SK-N-SH (cell line): Measurements from ENCODE around the gene FAM120B. TPM values are rescaled to one million over a fixed set of nuclear protein-coding genes. Genes with fewer than 3 reads are reported as not detected.

Experiments
- CTCF ChIA-PET: fragments of 300-600, 350-600 bp; formaldehyde crosslinking; extraction: SDS; loops from one replicate; lab custom pipeline; 2021; lab: Yijun Ruan, JAX
- POLR2A ChIA-PET: fragments of 350-600 bp; sonication (Branson Sonifier 250); formaldehyde crosslinking; extraction: SDS; loops from one replicate; lab custom pipeline; 2020; ENCODE audit warnings: antibody characterized with exemption, inconsistent platforms; lab: Yijun Ruan, JAX
- DNase-seq: peaks from one replicate; pipeline ENCODE4 v3.0.0; 2012
- H2AFZ ChIP-seq: fragments of 200-600 bp; sonication (generic); 2 replicates; pipeline ENCODE4 v1.8.1; 2016; ENCODE audit warnings: antibody characterized with exemption, mild to moderate bottlenecking, low read depth
- H3F3A ChIP-seq: fragments of 200-600 bp; sonication (generic); replicated peaks from 2 replicates; pipeline ENCODE3; 2016; ENCODE audit warnings: antibody characterized with exemption, mild to moderate bottlenecking; ENCODE audit not compliant: insufficient read depth
- H3K27ac ChIP-seq, 2 experiments: fragments of 200-500 bp in 1 of 2; fragments of 200-600 bp in 1 of 2; sonication (Bioruptor generic) in 1 of 2; sonication (generic), shearing (Covaris generic) in 1 of 2; 2 replicates each; pipeline versions ENCODE4 v1.5.1 to v1.6.1; 2014 to 2016; ENCODE audit warnings: low read depth in 2 of 2, inconsistent platforms in 1 of 2, low read length in 1 of 2, mild to moderate bottlenecking in 1 of 2, mixed read lengths in 1 of 2
- H3K27me3 ChIP-seq: fragments of 200-600 bp; sonication (generic), shearing (Covaris generic); 2 replicates; pipeline ENCODE4 v1.6.1; 2016; ENCODE audit warnings: mixed run types; ENCODE audit not compliant: insufficient read depth
- H3K36me3 ChIP-seq, 2 experiments: fragments of 200-500 bp in 1 of 2; fragments of 200-600 bp in 1 of 2; sonication (Bioruptor generic) in 1 of 2; sonication (generic) in 1 of 2; replicated peaks in 1 of 2; 2 replicates each; pipeline versions ENCODE3 to v1.5.1; 2014 to 2016; ENCODE audit warnings: low read length in 1 of 2, mild to moderate bottlenecking in 1 of 2; ENCODE audit not compliant: insufficient read depth in 2 of 2, control insufficient read depth in 1 of 2
- H3K4me1 ChIP-seq, 2 experiments: fragments of 200-500 bp in 1 of 2; fragments of 200-600 bp in 1 of 2; sonication (Bioruptor generic) in 1 of 2; sonication (generic), shearing (Covaris generic) in 1 of 2; 2 replicates each; pipeline versions ENCODE4 v1.5.1 to v1.6.1; 2014 to 2016; ENCODE audit warnings: low read depth in 1 of 2, low read length in 1 of 2, mixed run types in 1 of 2; ENCODE audit not compliant: insufficient read depth in 2 of 2, control insufficient read depth in 1 of 2
- H3K4me2 ChIP-seq: fragments of 200-600 bp; sonication (generic), shearing (Covaris generic); 2 replicates; pipeline ENCODE4 v1.6.1; 2017; ENCODE audit warnings: mixed run types
- H3K4me3 ChIP-seq, 2 experiments: fragments of 200-500 bp in 1 of 2; fragments of 200-600 bp in 1 of 2; sonication (Bioruptor generic) in 1 of 2; sonication (generic), shearing (Covaris generic) in 1 of 2; 2 replicates each; pipeline versions ENCODE4 v1.5.1 to v1.8.1; 2014 to 2016; ENCODE audit warnings: low read depth in 2 of 2, inconsistent platforms in 1 of 2, low read length in 1 of 2, mild to moderate bottlenecking in 1 of 2, mixed read lengths in 1 of 2, moderate library complexity in 1 of 2
- H3K79me2 ChIP-seq: fragments of 200-600 bp; sonication (generic); 2 replicates; pipeline ENCODE4 v1.8.1; 2017; ENCODE audit warnings: mild to moderate bottlenecking; ENCODE audit not compliant: insufficient read depth
- H3K9ac ChIP-seq: fragments of 200-600 bp; sonication (generic); 2 replicates; pipeline ENCODE4 v1.6.1; 2017; ENCODE audit warnings: mixed run types
- H3K9me2 ChIP-seq: fragments of 200-600 bp; sonication (generic); 2 replicates; pipeline ENCODE4 v1.6.1; 2017; ENCODE audit warnings: mixed run types
- H3K9me3 ChIP-seq: fragments of 200-600 bp; sonication (generic); 2 replicates; pipeline ENCODE4 v1.6.1; 2017; ENCODE audit warnings: mixed run types, mild to moderate bottlenecking, moderate library complexity
- H4K20me1 ChIP-seq: fragments of 200-600 bp; sonication (generic); 2 replicates; pipeline ENCODE4 v1.6.1; 2017; ENCODE audit warnings: mild to moderate bottlenecking, mixed run types; ENCODE audit not compliant: insufficient read depth
- FOSL2 ChIP-seq: IDR thresholded peaks from 2 replicates; pipeline ENCODE4 v1.4.0; 2012; ENCODE audit warnings: low read depth, mild to moderate bottlenecking, moderate library complexity, borderline replicate concordance
- FOXM1 ChIP-seq: IDR thresholded peaks from 2 replicates; pipeline ENCODE4 v1.4.0; 2012; ENCODE audit warnings: low read depth, mild to moderate bottlenecking
- GABPA ChIP-seq: IDR thresholded peaks from 2 replicates; pipeline ENCODE4 v1.4.0; 2012; ENCODE audit warnings: low read depth, mild to moderate bottlenecking
- GATA2 ChIP-seq: sonication (generic); formaldehyde crosslinking; IDR thresholded peaks from 2 replicates; pipeline ENCODE4 v1.5.0; 2020; ENCODE audit warnings: mild to moderate bottlenecking, missing genetic modification reagents
- NRF1 ChIP-seq: IDR thresholded peaks from 2 replicates; pipeline ENCODE4 v1.6.1; 2012; ENCODE audit warnings: low read depth, mild to moderate bottlenecking, low read length
- PBX3 ChIP-seq: IDR thresholded peaks from 2 replicates; pipeline ENCODE4; 2012
- POLR2AphosphoS5 ChIP-seq: IDR thresholded peaks from 2 replicates; pipeline ENCODE4 v1.6.1; 2012; ENCODE audit warnings: low read depth, low read length
- REST ChIP-seq: IDR thresholded peaks from 2 replicates; pipeline ENCODE4 v1.6.1; 2012; ENCODE audit warnings: mild to moderate bottlenecking, low read depth, low read length, moderate library complexity
- SIN3A ChIP-seq: IDR thresholded peaks from 2 replicates; pipeline ENCODE4 v1.6.1; 2012; ENCODE audit warnings: low read depth, mild to moderate bottlenecking, low read length, moderate library complexity, borderline replicate concordance
- SMC3 ChIP-seq: IDR thresholded peaks from 2 replicates; pipeline ENCODE4 v1.6.1; 2012; ENCODE audit warnings: low read depth, low read length, improper control_type of control experiment
- WGBS: methylation state at CpG from one replicate; pipeline ENCODE4 v1.1.6; 2017; ENCODE audit warnings: low lambda C conversion rate; 5-methylcytosine and 5-hydroxymethylcytosine counted together
- polyA plus RNA-seq, 3 experiments: library from polyadenylated mRNA; depleted of rRNA; stranded (reverse); fragments of >200 nt; gene quantifications; 2 replicates each; pipeline ENCODE4 v1.2.3, GENCODE V29; 2012
- TF ChIP-seq, protein P1 (sequence below): fragments of 150-350 bp; IDR thresholded peaks from 2 replicates; pipeline ENCODE4 v1.6.1; 2017; ENCODE audit warnings: antibody characterized with exemption, low read length, low read depth, borderline replicate concordance

Gene FAM120B
- polyA plus RNA-seq, 1 of the 3 experiments (the other 2 are of a cell fraction): 7.7 TPM

- CTCF ChIA-PET: interaction anchor here (2.2 to 2.9 kb wide), 2 partner anchors 13 to 454 kb away, joined by 7 to 18 read pairs; no protein-coding TSS in a partner anchor
Observed at GRCh38 chr6:170285482-170285881, 21.1 kb upstream of the FAM120B start.

More at GRCh38 chr6:170285482-170285881, 21.1 kb upstream of the FAM120B start:
- no peak overlapping the region for H3K9ac ChIP-seq
- H3K9me3 ChIP-seq: no peaks in the 10 kb centered on the region
- H3K4me1 ChIP-seq: peaks cover 0 to 21% of the 10 kb centered on the region in 2 experiments; a peak in 2 of 4 replicates
- no peak for DNase-seq
- WGBS: 62% methylated on average over 5 of the region's 5 CpGs
- TF ChIP-seq GABPA (no peak), REST (no peak), FOXM1 (no peak), POLR2AphosphoS5 (no peak), NRF1 (no peak), SIN3A (no peak), GATA2 (no peak), FOSL2 (no peak), SMC3 (no peak), PBX3 (no peak)
- TF ChIP-seq, protein P1, sequence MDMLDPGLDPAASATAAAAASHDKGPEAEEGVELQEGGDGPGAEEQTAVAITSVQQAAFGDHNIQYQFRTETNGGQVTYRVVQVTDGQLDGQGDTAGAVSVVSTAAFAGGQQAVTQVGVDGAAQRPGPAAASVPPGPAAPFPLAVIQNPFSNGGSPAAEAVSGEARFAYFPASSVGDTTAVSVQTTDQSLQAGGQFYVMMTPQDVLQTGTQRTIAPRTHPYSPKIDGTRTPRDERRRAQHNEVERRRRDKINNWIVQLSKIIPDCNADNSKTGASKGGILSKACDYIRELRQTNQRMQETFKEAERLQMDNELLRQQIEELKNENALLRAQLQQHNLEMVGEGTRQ: no peak
- H3K27ac ChIP-seq: no peak overlapping the region
- H3K79me2 ChIP-seq: no peaks in the 10 kb centered on the region
- H3F3A ChIP-seq: no peaks in the 10 kb centered on the region
- H2AFZ ChIP-seq: no peak overlapping the region
- no peaks in the 10 kb centered on the region for H4K20me1 ChIP-seq
- H3K27me3 ChIP-seq: peaks cover 41% of the 10 kb centered on the region; the same call in 1 of the 2 replicates
- H3K36me3 ChIP-seq: no peaks in the 10 kb centered on the region
- no peak overlapping the region for H3K4me3 ChIP-seq
- POLR2A ChIA-PET: no interaction called here
- no peaks in the 10 kb centered on the region for H3K9me2 ChIP-seq
- no peak overlapping the region for H3K4me2 ChIP-seq
